SK-N-SH (cell line): ENCODE results near the gene DCST1. TPM values are rescaled to one million over a fixed set of nuclear protein-coding genes. Genes with fewer than 3 reads are reported as not detected.

Experiments
- CTCF ChIA-PET: fragments of 300-600, 350-600 bp; formaldehyde crosslinking; extraction: SDS; loops from one replicate; lab custom pipeline; 2021; lab: Yijun Ruan, JAX
- POLR2A ChIA-PET: fragments of 350-600 bp; sonication (Branson Sonifier 250); formaldehyde crosslinking; extraction: SDS; loops from one replicate; lab custom pipeline; 2020; ENCODE audit warnings: antibody characterized with exemption, inconsistent platforms; lab: Yijun Ruan, JAX
- DNase-seq: peaks from one replicate; pipeline ENCODE4 v3.0.0; 2012
- H2AFZ ChIP-seq: fragments of 200-600 bp; sonication (generic); 2 replicates; pipeline ENCODE4 v1.8.1; 2016; ENCODE audit warnings: antibody characterized with exemption, mild to moderate bottlenecking, low read depth
- H3F3A ChIP-seq: fragments of 200-600 bp; sonication (generic); replicated peaks from 2 replicates; pipeline ENCODE3; 2016; ENCODE audit warnings: antibody characterized with exemption, mild to moderate bottlenecking; ENCODE audit not compliant: insufficient read depth
- H3K27ac ChIP-seq, 2 experiments: fragments of 200-500 bp in 1 of 2; fragments of 200-600 bp in 1 of 2; sonication (Bioruptor generic) in 1 of 2; sonication (generic), shearing (Covaris generic) in 1 of 2; 2 replicates each; pipeline versions ENCODE4 v1.5.1 to v1.6.1; 2014 to 2016; ENCODE audit warnings: low read depth in 2 of 2, inconsistent platforms in 1 of 2, low read length in 1 of 2, mild to moderate bottlenecking in 1 of 2, mixed read lengths in 1 of 2
- H3K27me3 ChIP-seq: fragments of 200-600 bp; sonication (generic), shearing (Covaris generic); 2 replicates; pipeline ENCODE4 v1.6.1; 2016; ENCODE audit warnings: mixed run types; ENCODE audit not compliant: insufficient read depth
- H3K36me3 ChIP-seq, 2 experiments: fragments of 200-500 bp in 1 of 2; fragments of 200-600 bp in 1 of 2; sonication (Bioruptor generic) in 1 of 2; sonication (generic) in 1 of 2; replicated peaks in 1 of 2; 2 replicates each; pipeline versions ENCODE3 to v1.5.1; 2014 to 2016; ENCODE audit warnings: low read length in 1 of 2, mild to moderate bottlenecking in 1 of 2; ENCODE audit not compliant: insufficient read depth in 2 of 2, control insufficient read depth in 1 of 2
- H3K4me1 ChIP-seq, 2 experiments: fragments of 200-500 bp in 1 of 2; fragments of 200-600 bp in 1 of 2; sonication (Bioruptor generic) in 1 of 2; sonication (generic), shearing (Covaris generic) in 1 of 2; 2 replicates each; pipeline versions ENCODE4 v1.5.1 to v1.6.1; 2014 to 2016; ENCODE audit warnings: low read depth in 1 of 2, low read length in 1 of 2, mixed run types in 1 of 2; ENCODE audit not compliant: insufficient read depth in 2 of 2, control insufficient read depth in 1 of 2
- H3K4me2 ChIP-seq: fragments of 200-600 bp; sonication (generic), shearing (Covaris generic); 2 replicates; pipeline ENCODE4 v1.6.1; 2017; ENCODE audit warnings: mixed run types
- H3K4me3 ChIP-seq, 2 experiments: fragments of 200-500 bp in 1 of 2; fragments of 200-600 bp in 1 of 2; sonication (Bioruptor generic) in 1 of 2; sonication (generic), shearing (Covaris generic) in 1 of 2; 2 replicates each; pipeline versions ENCODE4 v1.5.1 to v1.8.1; 2014 to 2016; ENCODE audit warnings: low read depth in 2 of 2, inconsistent platforms in 1 of 2, low read length in 1 of 2, mild to moderate bottlenecking in 1 of 2, mixed read lengths in 1 of 2, moderate library complexity in 1 of 2
- H3K79me2 ChIP-seq: fragments of 200-600 bp; sonication (generic); 2 replicates; pipeline ENCODE4 v1.8.1; 2017; ENCODE audit warnings: mild to moderate bottlenecking; ENCODE audit not compliant: insufficient read depth
- H3K9ac ChIP-seq: fragments of 200-600 bp; sonication (generic); 2 replicates; pipeline ENCODE4 v1.6.1; 2017; ENCODE audit warnings: mixed run types
- H3K9me2 ChIP-seq: fragments of 200-600 bp; sonication (generic); 2 replicates; pipeline ENCODE4 v1.6.1; 2017; ENCODE audit warnings: mixed run types
- H3K9me3 ChIP-seq: fragments of 200-600 bp; sonication (generic); 2 replicates; pipeline ENCODE4 v1.6.1; 2017; ENCODE audit warnings: mixed run types, mild to moderate bottlenecking, moderate library complexity
- H4K20me1 ChIP-seq: fragments of 200-600 bp; sonication (generic); 2 replicates; pipeline ENCODE4 v1.6.1; 2017; ENCODE audit warnings: mild to moderate bottlenecking, mixed run types; ENCODE audit not compliant: insufficient read depth
- ELF1 ChIP-seq: IDR thresholded peaks from 2 replicates; pipeline ENCODE4 v1.4.0; 2012
- EP300 ChIP-seq, 2 experiments: IDR thresholded peaks; 2 replicates each; pipeline versions ENCODE4 v1.4.0 to v1.6.1; 2012; ENCODE audit warnings: borderline replicate concordance in 1 of 2, low read depth in 1 of 2, low read length in 1 of 2
- EZH2phosphoT487 ChIP-seq: fragments of 200-600 bp; sonication (generic); IDR thresholded peaks from 2 replicates; pipeline ENCODE4 v1.6.1; 2017; ENCODE audit warnings: low read depth, mixed run types, mild to moderate bottlenecking, antibody characterized with exemption, moderate library complexity, borderline replicate concordance
- FOXJ3 ChIP-seq: sonication (generic); formaldehyde crosslinking; IDR thresholded peaks from 2 replicates; pipeline ENCODE4 v1.5.1; 2020; ENCODE audit warnings: mild to moderate bottlenecking, missing genetic modification reagents
- FOXM1 ChIP-seq: IDR thresholded peaks from 2 replicates; pipeline ENCODE4 v1.4.0; 2012; ENCODE audit warnings: low read depth, mild to moderate bottlenecking
- GATA2 ChIP-seq: sonication (generic); formaldehyde crosslinking; IDR thresholded peaks from 2 replicates; pipeline ENCODE4 v1.5.0; 2020; ENCODE audit warnings: mild to moderate bottlenecking, missing genetic modification reagents
- MXI1 ChIP-seq: IDR thresholded peaks from 2 replicates; pipeline ENCODE4 v1.6.1; 2012; ENCODE audit warnings: mild to moderate bottlenecking, low read depth, low read length, improper control_type of control experiment
- NFIC ChIP-seq: IDR thresholded peaks from 2 replicates; pipeline ENCODE4 v1.4.0; 2012; ENCODE audit warnings: borderline replicate concordance
- NRF1 ChIP-seq: IDR thresholded peaks from 2 replicates; pipeline ENCODE4 v1.6.1; 2012; ENCODE audit warnings: low read depth, mild to moderate bottlenecking, low read length
- RXRA ChIP-seq: IDR thresholded peaks from 2 replicates; pipeline ENCODE4 v1.4.0; 2012; ENCODE audit warnings: low read depth, mild to moderate bottlenecking, borderline replicate concordance
- SMC3 ChIP-seq: IDR thresholded peaks from 2 replicates; pipeline ENCODE4 v1.6.1; 2012; ENCODE audit warnings: low read depth, low read length, improper control_type of control experiment
- TAF1 ChIP-seq: IDR thresholded peaks from 2 replicates; pipeline ENCODE4 v1.6.1; 2012; ENCODE audit warnings: low read depth, mild to moderate bottlenecking, low read length, moderate library complexity, borderline replicate concordance
- WGBS: methylation state at CpG from one replicate; pipeline ENCODE4 v1.1.6; 2017; ENCODE audit warnings: low lambda C conversion rate; 5-methylcytosine and 5-hydroxymethylcytosine counted together
- polyA plus RNA-seq, 3 experiments: library from polyadenylated mRNA; depleted of rRNA; stranded (reverse); fragments of >200 nt; gene quantifications; 2 replicates each; pipeline ENCODE4 v1.2.3, GENCODE V29; 2012
- TF ChIP-seq, protein P1 (sequence below): fragments of 200-600 bp; sonication (generic); IDR thresholded peaks from 2 replicates; pipeline ENCODE4 v1.6.1; 2017; ENCODE audit warnings: antibody characterized with exemption, mild to moderate bottlenecking, moderate library complexity
- TF ChIP-seq, protein P2 (sequence below): IDR thresholded peaks from 2 replicates; pipeline ENCODE4 v1.6.1; 2012; ENCODE audit warnings: mild to moderate bottlenecking, low read depth, low read length, moderate library complexity
- TF ChIP-seq, protein P3 (sequence below): IDR thresholded peaks from 2 replicates; pipeline ENCODE4; 2012
- TF ChIP-seq, protein P4 (sequence below): IDR thresholded peaks from 2 replicates; pipeline ENCODE4 v1.4.0; 2012; ENCODE audit warnings: low read depth, borderline replicate concordance
- TF ChIP-seq, protein P5 (sequence below): IDR thresholded peaks from 2 replicates; pipeline ENCODE4 v1.4.0; 2012; ENCODE audit warnings: low read depth

Gene DCST1
- polyA plus RNA-seq, 1 of the 3 experiments (the other 2 are of a cell fraction), result not detected

DNA sequence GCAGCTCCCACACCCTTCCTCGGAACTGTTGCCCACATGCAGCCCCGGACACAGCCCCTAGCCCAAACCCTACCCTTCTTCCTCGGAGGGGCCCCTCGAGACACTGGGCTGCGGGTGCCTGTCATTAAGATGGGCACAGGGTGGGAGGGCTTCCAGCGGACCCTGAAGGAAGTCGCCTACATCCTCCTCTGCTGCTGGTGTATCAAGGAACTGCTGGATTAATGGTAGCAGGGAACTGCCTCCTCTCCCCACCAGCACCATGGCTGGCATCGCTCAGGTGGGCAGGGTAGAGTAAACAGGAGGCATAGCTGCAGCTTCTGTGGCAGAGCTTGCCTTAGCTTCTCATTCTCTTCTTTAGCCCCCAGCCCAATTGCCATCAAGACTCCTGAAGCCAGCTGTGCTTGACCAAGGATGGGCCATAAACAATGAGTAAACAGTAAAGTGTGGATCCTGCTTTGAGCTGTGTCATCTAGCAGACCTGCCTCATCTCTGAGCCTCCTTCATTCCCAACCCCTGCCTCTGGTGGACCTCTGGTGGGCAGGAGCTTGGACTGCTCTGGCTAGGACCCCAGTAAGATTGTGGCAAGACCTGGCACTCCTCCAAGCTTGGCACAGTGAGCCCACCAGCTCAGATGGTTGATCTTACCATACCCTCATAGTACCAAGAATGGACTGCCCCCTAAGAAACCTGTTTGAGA lies 39.9 kb upstream of the DCST1 start, which contains the start of gene LENEP (continued):
- TF ChIP-seq, protein P1, sequence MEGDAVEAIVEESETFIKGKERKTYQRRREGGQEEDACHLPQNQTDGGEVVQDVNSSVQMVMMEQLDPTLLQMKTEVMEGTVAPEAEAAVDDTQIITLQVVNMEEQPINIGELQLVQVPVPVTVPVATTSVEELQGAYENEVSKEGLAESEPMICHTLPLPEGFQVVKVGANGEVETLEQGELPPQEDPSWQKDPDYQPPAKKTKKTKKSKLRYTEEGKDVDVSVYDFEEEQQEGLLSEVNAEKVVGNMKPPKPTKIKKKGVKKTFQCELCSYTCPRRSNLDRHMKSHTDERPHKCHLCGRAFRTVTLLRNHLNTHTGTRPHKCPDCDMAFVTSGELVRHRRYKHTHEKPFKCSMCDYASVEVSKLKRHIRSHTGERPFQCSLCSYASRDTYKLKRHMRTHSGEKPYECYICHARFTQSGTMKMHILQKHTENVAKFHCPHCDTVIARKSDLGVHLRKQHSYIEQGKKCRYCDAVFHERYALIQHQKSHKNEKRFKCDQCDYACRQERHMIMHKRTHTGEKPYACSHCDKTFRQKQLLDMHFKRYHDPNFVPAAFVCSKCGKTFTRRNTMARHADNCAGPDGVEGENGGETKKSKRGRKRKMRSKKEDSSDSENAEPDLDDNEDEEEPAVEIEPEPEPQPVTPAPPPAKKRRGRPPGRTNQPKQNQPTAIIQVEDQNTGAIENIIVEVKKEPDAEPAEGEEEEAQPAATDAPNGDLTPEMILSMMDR, result no peak
- no peak for TF ChIP-seq FOXJ3
- TF ChIP-seq, protein P2, sequence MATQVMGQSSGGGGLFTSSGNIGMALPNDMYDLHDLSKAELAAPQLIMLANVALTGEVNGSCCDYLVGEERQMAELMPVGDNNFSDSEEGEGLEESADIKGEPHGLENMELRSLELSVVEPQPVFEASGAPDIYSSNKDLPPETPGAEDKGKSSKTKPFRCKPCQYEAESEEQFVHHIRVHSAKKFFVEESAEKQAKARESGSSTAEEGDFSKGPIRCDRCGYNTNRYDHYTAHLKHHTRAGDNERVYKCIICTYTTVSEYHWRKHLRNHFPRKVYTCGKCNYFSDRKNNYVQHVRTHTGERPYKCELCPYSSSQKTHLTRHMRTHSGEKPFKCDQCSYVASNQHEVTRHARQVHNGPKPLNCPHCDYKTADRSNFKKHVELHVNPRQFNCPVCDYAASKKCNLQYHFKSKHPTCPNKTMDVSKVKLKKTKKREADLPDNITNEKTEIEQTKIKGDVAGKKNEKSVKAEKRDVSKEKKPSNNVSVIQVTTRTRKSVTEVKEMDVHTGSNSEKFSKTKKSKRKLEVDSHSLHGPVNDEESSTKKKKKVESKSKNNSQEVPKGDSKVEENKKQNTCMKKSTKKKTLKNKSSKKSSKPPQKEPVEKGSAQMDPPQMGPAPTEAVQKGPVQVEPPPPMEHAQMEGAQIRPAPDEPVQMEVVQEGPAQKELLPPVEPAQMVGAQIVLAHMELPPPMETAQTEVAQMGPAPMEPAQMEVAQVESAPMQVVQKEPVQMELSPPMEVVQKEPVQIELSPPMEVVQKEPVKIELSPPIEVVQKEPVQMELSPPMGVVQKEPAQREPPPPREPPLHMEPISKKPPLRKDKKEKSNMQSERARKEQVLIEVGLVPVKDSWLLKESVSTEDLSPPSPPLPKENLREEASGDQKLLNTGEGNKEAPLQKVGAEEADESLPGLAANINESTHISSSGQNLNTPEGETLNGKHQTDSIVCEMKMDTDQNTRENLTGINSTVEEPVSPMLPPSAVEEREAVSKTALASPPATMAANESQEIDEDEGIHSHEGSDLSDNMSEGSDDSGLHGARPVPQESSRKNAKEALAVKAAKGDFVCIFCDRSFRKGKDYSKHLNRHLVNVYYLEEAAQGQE, result no peak
- no peak for TF ChIP-seq EZH2phosphoT487
- TF ChIP-seq, protein P3, sequence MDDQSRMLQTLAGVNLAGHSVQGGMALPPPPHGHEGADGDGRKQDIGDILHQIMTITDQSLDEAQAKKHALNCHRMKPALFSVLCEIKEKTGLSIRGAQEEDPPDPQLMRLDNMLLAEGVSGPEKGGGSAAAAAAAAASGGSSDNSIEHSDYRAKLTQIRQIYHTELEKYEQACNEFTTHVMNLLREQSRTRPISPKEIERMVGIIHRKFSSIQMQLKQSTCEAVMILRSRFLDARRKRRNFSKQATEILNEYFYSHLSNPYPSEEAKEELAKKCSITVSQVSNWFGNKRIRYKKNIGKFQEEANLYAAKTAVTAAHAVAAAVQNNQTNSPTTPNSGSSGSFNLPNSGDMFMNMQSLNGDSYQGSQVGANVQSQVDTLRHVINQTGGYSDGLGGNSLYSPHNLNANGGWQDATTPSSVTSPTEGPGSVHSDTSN, result no peak
- TF ChIP-seq, protein P4, sequence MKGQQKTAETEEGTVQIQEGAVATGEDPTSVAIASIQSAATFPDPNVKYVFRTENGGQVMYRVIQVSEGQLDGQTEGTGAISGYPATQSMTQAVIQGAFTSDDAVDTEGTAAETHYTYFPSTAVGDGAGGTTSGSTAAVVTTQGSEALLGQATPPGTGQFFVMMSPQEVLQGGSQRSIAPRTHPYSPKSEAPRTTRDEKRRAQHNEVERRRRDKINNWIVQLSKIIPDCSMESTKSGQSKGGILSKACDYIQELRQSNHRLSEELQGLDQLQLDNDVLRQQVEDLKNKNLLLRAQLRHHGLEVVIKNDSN, result no peak
- TF ChIP-seq TAF1, result no peak
- TF ChIP-seq NFIC, result no peak
- TF ChIP-seq ELF1, result no peak
- TF ChIP-seq GATA2 (CRISPR knock-in tag), result no peak
- no peak for TF ChIP-seq FOXM1
- TF ChIP-seq, all 33 proteins: peak for 0

DNA sequence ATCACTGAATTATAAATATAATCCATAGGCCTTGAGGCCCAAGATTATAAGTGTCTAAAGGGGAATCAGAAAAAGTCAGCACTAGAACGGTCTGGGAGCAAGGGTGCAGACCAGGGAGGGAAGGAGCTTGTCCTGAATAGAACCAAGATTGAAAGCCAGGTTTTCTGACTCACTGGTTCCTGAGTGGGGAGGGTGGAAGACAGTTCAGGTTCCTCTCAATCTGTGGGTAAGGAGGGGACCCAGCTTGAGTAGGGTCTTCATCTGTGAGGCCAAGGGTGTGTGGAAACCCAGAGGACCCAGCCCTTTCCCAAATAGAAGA lies 39.4 kb upstream of the DCST1 start:
- WGBS, result 95% methylated on average over 1 of the region's 1 CpG
- no peaks in the 10 kb centered on the region for H4K20me1 ChIP-seq
- H3F3A ChIP-seq, result peaks cover 8% of the 10 kb centered on the region
- ChIA-PET POLR2A (interaction anchor here (0.6 to 3.9 kb wide), 8 partner anchors 11 to 156 kb away, joined by 3 to 22 read pairs (median 8); partner anchors contain the start of genes CKS1B, FLAD1, PBXIP1 and SHC1), CTCF (interaction anchor here (0.5 to 14.0 kb wide), 13 partner anchors 10 to 179 kb away, joined by 3 to 640 read pairs (median 4); partner anchors contain the start of genes ADAM15, CKS1B, FLAD1 and KRTCAP2)
- H3K79me2 ChIP-seq, result no peaks in the 10 kb centered on the region
- H3K4me1 ChIP-seq, result peaks cover 7 to 24% of the 10 kb centered on the region in 2 experiments
- no peak overlapping the region for H3K4me3 ChIP-seq
- no peaks in the 10 kb centered on the region for H3K27me3 ChIP-seq
- peaks cover 11 to 14% of the 10 kb centered on the region in 2 experiments for H3K36me3 ChIP-seq
- H2AFZ ChIP-seq, result no peak overlapping the region
- H3K4me2 ChIP-seq, result no peak overlapping the region
- DNase-seq, result no peak
- no peak overlapping the region for H3K9ac ChIP-seq
- no peaks in the 10 kb centered on the region for H3K9me3 ChIP-seq
- no peaks in the 10 kb centered on the region for H3K9me2 ChIP-seq
- no peak overlapping the region; a peak in 1 of 4 replicates for H3K27ac ChIP-seq
- TF ChIP-seq RXRA (no peak), NRF1 (no peak), NFIC (no peak), SMC3 (no peak), FOXJ3 (no peak), MXI1 (no peak), EP300 (IDR thresholded peaks at IDR 0.05; ENCODE audit: borderline replicate concordance in 1 of 2, low read depth in 1 of 2, low read length in 1 of 2) (no peak)
- TF ChIP-seq, protein P5, sequence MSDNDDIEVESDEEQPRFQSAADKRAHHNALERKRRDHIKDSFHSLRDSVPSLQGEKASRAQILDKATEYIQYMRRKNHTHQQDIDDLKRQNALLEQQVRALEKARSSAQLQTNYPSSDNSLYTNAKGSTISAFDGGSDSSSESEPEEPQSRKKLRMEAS, result no peak
- TF ChIP-seq, all 33 proteins: peak for 0
